ENCODE measurements around the gene PRICKLE3.
"Not testable (repeated sequence)": the region's sequence is repeated elsewhere in the genome, so short reads cannot be mapped to it uniquely, and the experiment has no call there.

PRICKLE3 gene

GRCh38 chrX:49177873-49178480, 8.2 kb downstream of the PRICKLE3 start:
- no peak for DNase-seq

- DNase-seq, result no peak
These were observed 8.8 kb downstream of the PRICKLE3 start for GRCh38 chrX:49177338-49177833.

GRCh38 chrX:49176421-49177326, 9.5 kb downstream of the PRICKLE3 start:
- DNase-seq, result no peak

GRCh38 chrX:49175435-49176274, 10.5 kb downstream of the PRICKLE3 start:
- DNase-seq, result no peak

GRCh38 chrX:49174723-49175122, 11.4 kb downstream of the PRICKLE3 start:
- no peak for DNase-seq

- DNase-seq, result not testable (repeated sequence)
These were observed 12.6 kb downstream of the PRICKLE3 start for GRCh38 chrX:49173544-49173943.

GRCh38 chrX:49172280-49172780, 13.8 kb downstream of the PRICKLE3 start:
- peak; percentile 2 for DNase-seq

- DNase-seq, result no peak
These were observed 14.4 kb downstream of the PRICKLE3 start, which contains the start of gene PLP2 for GRCh38 chrX:49171752-49172279. PLP2 (plus strand) TSS chrX:49171898; CDS start chrX:49172001, 103 bp downstream.

- no peak for DNase-seq
These were observed 18.4 kb downstream of the PRICKLE3 start for GRCh38 chrX:49167740-49168108.

GRCh38 chrX:49166914-49167739, 19.0 kb downstream of the PRICKLE3 start:
- peak; percentile 36 for DNase-seq

- DNase-seq, result peak; percentile 63
These were observed 20.0 kb downstream of the PRICKLE3 start for GRCh38 chrX:49165901-49166881.

GRCh38 chrX:49164589-49165360, 21.4 kb downstream of the PRICKLE3 start:
- no peak for DNase-seq

- DNase-seq, result no peak
These were observed 22.4 kb downstream of the PRICKLE3 start for GRCh38 chrX:49163555-49164419.

GRCh38 chrX:49162620-49163019, 23.6 kb downstream of the PRICKLE3 start, which contains the start of gene MAGIX:
MAGIX (plus strand) TSS chrX:49162758; CDS start chrX:49162890, 132 bp downstream.
- DNase-seq, result no peak

GRCh38 chrX:49161632-49162031, 24.5 kb downstream of the PRICKLE3 start:
- DNase-seq, result no peak

- no peak for DNase-seq
These were observed 25.3 kb downstream of the PRICKLE3 start for GRCh38 chrX:49160908-49161307.

GRCh38 chrX:49157194-49157593, 29.0 kb downstream of the PRICKLE3 start:
- DNase-seq, result no peak

All from SIG-M5 (cell line).